GM21723 (cell line): ENCODE measurements around the gene LASP1.
"Not testable (repeated sequence)": the region's sequence is repeated elsewhere in the genome, so short reads cannot be mapped to it uniquely, and the experiment has no call there.

Source experiments
- ATAC-seq: cut with Tn5 transposase; IDR thresholded peaks from one replicate; pipeline ENCODE4 v1.9.1; 2021; ENCODE audit warnings: mild to moderate bottlenecking, moderate library complexity; ENCODE audit not compliant: unreplicated experiment

LASP1 gene

GRCh38 chr17:38922538-38923297 is 52.9 kb downstream of the LASP1 start:
- no peak for ATAC-seq

GRCh38 chr17:38925263-38925995 is 55.6 kb downstream of the LASP1 start, which contains the start of gene LASP1NB:
Gene LASP1NB (plus strand): TSS chr17:38925614.
- ATAC-seq, result no peak

- no peak for ATAC-seq
Observed at GRCh38 chr17:38926293-38927070, 56.6 kb downstream of the LASP1 start.

- ATAC-seq, result not testable (repeated sequence)
Observed at GRCh38 chr17:38930782-38931181, 60.9 kb downstream of the LASP1 start.

GRCh38 chr17:38933962-38934361 is 64.1 kb downstream of the LASP1 start:
- not testable (repeated sequence) for ATAC-seq

- no peak for ATAC-seq
Observed at GRCh38 chr17:38939987-38940386, 70.1 kb downstream of the LASP1 start.

GRCh38 chr17:38940404-38940803 is 70.5 kb downstream of the LASP1 start:
- no peak for ATAC-seq

- no peak for ATAC-seq
Observed at GRCh38 chr17:38942696-38943334, 73.0 kb downstream of the LASP1 start.

- no peak for ATAC-seq
Observed at GRCh38 chr17:38943607-38944006, 73.7 kb downstream of the LASP1 start.

GRCh38 chr17:38947189-38947588 is 77.3 kb downstream of the LASP1 start:
- no peak for ATAC-seq

GRCh38 chr17:38953800-38954199 is 83.9 kb downstream of the LASP1 start:
- ATAC-seq, result not testable (repeated sequence)

- ATAC-seq, result no peak
Observed at GRCh38 chr17:38958326-38958725, 88.5 kb downstream of the LASP1 start.

GRCh38 chr17:38958756-38959155 is 88.9 kb downstream of the LASP1 start:
- ATAC-seq, result no peak

- no peak for ATAC-seq
Observed at GRCh38 chr17:38959508-38959907, 89.7 kb downstream of the LASP1 start.

GRCh38 chr17:38960402-38960801 is 90.5 kb downstream of the LASP1 start:
- no peak for ATAC-seq

- no peak for ATAC-seq
Observed at GRCh38 chr17:38961413-38961812, 91.6 kb downstream of the LASP1 start.

- no peak for ATAC-seq
Observed at GRCh38 chr17:38967290-38967738, 97.5 kb downstream of the LASP1 start, which contains the start of gene FBXO47. Gene FBXO47 (minus strand): TSS chr17:38967403. CDS start chr17:38963025, 4,378 bp downstream.

- ATAC-seq, result no peak
Observed at GRCh38 chr17:38969281-38969680, 99.4 kb downstream of the LASP1 start.

- ATAC-seq, result no peak
Observed at GRCh38 chr17:38970128-38970527, 100.3 kb downstream of the LASP1 start.

GRCh38 chr17:38970804-38971203 is 100.9 kb downstream of the LASP1 start:
- ATAC-seq, result no peak
